ENCODE results near the gene TVP23C. TPM values are rescaled to one million over a fixed set of nuclear protein-coding genes. Genes with fewer than 3 reads are reported as not detected.
A peak's percentile ranks its signal among the peaks of the same experiment; 100 is the strongest.

Gene TVP23C
- total RNA-seq, 2 donors from 2014 or later = 30.7 to 73.2 TPM

DNA sequence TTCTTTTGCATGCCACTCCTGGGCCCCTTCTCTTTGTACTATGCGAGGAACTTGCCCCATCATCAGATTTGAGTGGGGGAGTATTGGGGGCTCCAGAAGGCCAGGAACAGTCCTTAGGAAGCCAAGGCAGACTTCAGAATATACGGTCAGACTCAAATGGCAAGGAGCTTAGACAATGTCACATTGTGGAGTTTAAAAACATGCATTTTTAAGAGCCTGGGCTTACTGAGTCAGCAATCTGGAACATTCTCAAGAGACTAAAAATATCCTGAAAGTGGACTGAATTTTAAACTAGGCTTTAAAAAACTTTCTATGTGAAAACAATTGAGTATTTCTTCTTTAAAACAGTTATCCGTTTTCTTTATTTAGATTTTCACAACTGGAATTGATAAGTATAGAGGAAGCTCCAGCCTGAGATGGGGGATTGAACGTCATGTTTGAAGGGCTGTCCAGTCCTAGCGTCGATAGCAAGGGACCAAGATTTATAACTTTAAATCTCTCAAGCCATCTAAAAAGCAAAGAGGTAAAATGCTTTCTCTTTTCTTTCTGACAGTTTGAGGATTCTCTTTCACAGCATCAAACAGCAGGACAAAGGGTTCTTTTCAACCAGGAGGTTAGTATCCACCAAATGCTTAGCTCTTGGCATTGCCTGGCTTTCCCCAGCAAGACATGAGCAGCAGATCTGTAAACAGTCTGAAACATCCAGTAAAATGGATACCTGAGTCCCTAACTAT lies 50.1 kb downstream of the TVP23C start:
- H3K4me3 Mint-ChIP-seq = no peak overlapping the region
- H3K9me3 Mint-ChIP-seq = no peaks in the 10 kb centered on the region
- no peaks in the 10 kb centered on the region for H3K4me1 Mint-ChIP-seq
- H3K27ac Mint-ChIP-seq = no peak overlapping the region
- H3K9me3 ChIP-seq (ENCODE audit: control insufficient read depth, low read length) = no peaks in the 10 kb centered on the region
- TF ChIP-seq, protein P1, sequence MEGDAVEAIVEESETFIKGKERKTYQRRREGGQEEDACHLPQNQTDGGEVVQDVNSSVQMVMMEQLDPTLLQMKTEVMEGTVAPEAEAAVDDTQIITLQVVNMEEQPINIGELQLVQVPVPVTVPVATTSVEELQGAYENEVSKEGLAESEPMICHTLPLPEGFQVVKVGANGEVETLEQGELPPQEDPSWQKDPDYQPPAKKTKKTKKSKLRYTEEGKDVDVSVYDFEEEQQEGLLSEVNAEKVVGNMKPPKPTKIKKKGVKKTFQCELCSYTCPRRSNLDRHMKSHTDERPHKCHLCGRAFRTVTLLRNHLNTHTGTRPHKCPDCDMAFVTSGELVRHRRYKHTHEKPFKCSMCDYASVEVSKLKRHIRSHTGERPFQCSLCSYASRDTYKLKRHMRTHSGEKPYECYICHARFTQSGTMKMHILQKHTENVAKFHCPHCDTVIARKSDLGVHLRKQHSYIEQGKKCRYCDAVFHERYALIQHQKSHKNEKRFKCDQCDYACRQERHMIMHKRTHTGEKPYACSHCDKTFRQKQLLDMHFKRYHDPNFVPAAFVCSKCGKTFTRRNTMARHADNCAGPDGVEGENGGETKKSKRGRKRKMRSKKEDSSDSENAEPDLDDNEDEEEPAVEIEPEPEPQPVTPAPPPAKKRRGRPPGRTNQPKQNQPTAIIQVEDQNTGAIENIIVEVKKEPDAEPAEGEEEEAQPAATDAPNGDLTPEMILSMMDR (conservative IDR thresholded peaks at IDR 0.05) = no peak
- no peak overlapping the region for H3K9ac ChIP-seq (ENCODE audit: extremely low read depth, low read length, poor library complexity, severe bottlenecking)
- WGBS, 2 experiments (ENCODE audit: insufficient coverage in 1 of 2, insufficient read length in 1 of 2) = 96 to 99% methylated on average over 4 to 6 of the region's 6 CpGs
- no peaks in the 10 kb centered on the region for H3K27me3 Mint-ChIP-seq (ENCODE audit: insufficient read depth)
- H3K27ac ChIP-seq (ENCODE audit: low read depth, low read length) = no peak overlapping the region
- H3K36me3 Mint-ChIP-seq (ENCODE audit: low read depth) = peaks cover 80% of the 10 kb centered on the region
- H3K27me3 ChIP-seq (ENCODE audit: control insufficient read depth, insufficient read depth, low read length, poor library complexity, severe bottlenecking) = no peaks in the 10 kb centered on the region
- DNase-seq = no peak
- no peaks in the 10 kb centered on the region for H3K4me1 ChIP-seq (ENCODE audit: control insufficient read depth, insufficient read depth, low read length)
- H3K4me3 ChIP-seq (ENCODE audit: low read length) = no peak overlapping the region
- H3K36me3 ChIP-seq (ENCODE audit: control insufficient read depth, insufficient read depth, low read length) = peaks cover 96% of the 10 kb centered on the region

DNA sequence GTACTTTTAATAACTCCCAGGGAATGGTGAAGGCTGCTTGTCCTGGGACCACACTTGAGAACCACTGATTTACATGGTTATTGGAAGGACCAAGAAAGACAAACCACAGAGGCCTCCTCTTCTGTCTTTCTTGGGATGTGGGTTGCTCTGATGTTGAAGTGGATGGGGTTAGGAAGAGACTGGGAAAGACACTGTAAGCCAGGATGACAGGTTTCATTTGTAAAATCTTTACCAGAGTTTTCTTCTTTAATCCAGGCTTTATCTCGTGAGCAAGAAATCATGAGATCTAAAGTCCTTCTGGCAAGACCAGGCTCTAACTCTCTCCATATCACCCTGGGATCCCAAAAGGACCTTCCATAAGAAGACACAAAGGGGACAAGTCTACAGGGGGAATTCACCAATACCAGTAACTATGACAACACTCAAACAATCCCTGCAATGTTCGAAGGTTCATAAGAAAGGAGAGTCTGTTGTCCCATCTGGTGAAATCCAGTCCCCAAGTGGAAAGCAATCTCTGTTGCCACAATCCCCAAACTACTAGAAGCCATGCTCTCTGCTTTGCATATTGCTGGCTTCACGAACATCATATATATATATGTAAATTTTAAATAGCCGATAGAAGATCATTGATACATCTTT lies 51.1 kb downstream of the TVP23C start:
- H3K9me3 Mint-ChIP-seq = no peaks in the 10 kb centered on the region
- no peaks in the 10 kb centered on the region for H3K27me3 Mint-ChIP-seq (ENCODE audit: insufficient read depth)
- Histone ChIP-seq H3K27me3 (ENCODE audit: control insufficient read depth, insufficient read depth, low read length, poor library complexity, severe bottlenecking) (no peaks in the 10 kb centered on the region), H3K27ac (ENCODE audit: low read depth, low read length) (no peak overlapping the region), H3K9me3 (ENCODE audit: control insufficient read depth, low read length) (no peaks in the 10 kb centered on the region), H3K4me3 (ENCODE audit: low read length) (no peak overlapping the region), H3K4me1 (ENCODE audit: control insufficient read depth, insufficient read depth, low read length) (no peaks in the 10 kb centered on the region), H3K9ac (ENCODE audit: extremely low read depth, low read length, poor library complexity, severe bottlenecking) (no peak overlapping the region), H3K36me3 (ENCODE audit: control insufficient read depth, insufficient read depth, low read length) (peaks cover 95% of the 10 kb centered on the region)
- DNase-seq = peak; percentile 7
- H3K27ac Mint-ChIP-seq = no peak overlapping the region
- no peak overlapping the region for H3K4me3 Mint-ChIP-seq
- 88 to 96% methylated on average over 1 to 2 of the region's 4 CpGs for WGBS, 2 experiments (ENCODE audit: insufficient coverage in 1 of 2, insufficient read length in 1 of 2)
- H3K4me1 Mint-ChIP-seq = no peaks in the 10 kb centered on the region
- TF ChIP-seq, protein P1 (conservative IDR thresholded peaks at IDR 0.05) = no peak
- H3K36me3 Mint-ChIP-seq (ENCODE audit: low read depth) = peaks cover 82% of the 10 kb centered on the region

- H3K27ac ChIP-seq (ENCODE audit: low read depth, low read length) = no peak overlapping the region
- TF ChIP-seq, protein P1 (conservative IDR thresholded peaks at IDR 0.05) = no peak
- Mint-ChIP-seq H3K36me3 (ENCODE audit: low read depth) (peaks cover 82% of the 10 kb centered on the region), H3K9me3 (no peaks in the 10 kb centered on the region), H3K27ac (no peak overlapping the region), H3K4me1 (no peaks in the 10 kb centered on the region), H3K4me3 (no peak overlapping the region), H3K27me3 (ENCODE audit: insufficient read depth) (no peaks in the 10 kb centered on the region)
- no peak for DNase-seq
- H3K36me3 ChIP-seq (ENCODE audit: control insufficient read depth, insufficient read depth, low read length) = peaks cover 92% of the 10 kb centered on the region
- H3K27me3 ChIP-seq (ENCODE audit: control insufficient read depth, insufficient read depth, low read length, poor library complexity, severe bottlenecking) = no peaks in the 10 kb centered on the region
- no peak overlapping the region for H3K9ac ChIP-seq (ENCODE audit: extremely low read depth, low read length, poor library complexity, severe bottlenecking)
- no peak overlapping the region for H3K4me3 ChIP-seq (ENCODE audit: low read length)
- whole genome bisulfite sequencing, 2 experiments (ENCODE audit: insufficient coverage in 1 of 2, insufficient read length in 1 of 2) = 92 to 100% methylated on average over 1 of the region's 2 CpGs
- H3K4me1 ChIP-seq (ENCODE audit: control insufficient read depth, insufficient read depth, low read length) = no peaks in the 10 kb centered on the region
- H3K9me3 ChIP-seq (ENCODE audit: control insufficient read depth, low read length) = no peaks in the 10 kb centered on the region
Measured at GRCh38 chr17:15511142-15511541, 52.1 kb downstream of the TVP23C start.
